Activated CD4-positive, alpha-beta memory T cell treated with anti-CD3 and anti-CD28 coated beads, Interleukin-2, amount 10 ng/mL, durations not matched to agents 7 days and 5 days (primary cell): ENCODE data around the gene ZNF516. TPM values are rescaled to one million over a fixed set of nuclear protein-coding genes. Genes with fewer than 3 reads are reported as not detected.

Experiments
- CTCF ChIA-PET: fragments of 350-600 bp; sonication (Branson Sonifier 250); formaldehyde crosslinking; loops from one replicate; lab custom pipeline; 2021; ENCODE audit warnings: antibody characterized with exemption, inconsistent platforms; lab: Charles Lee
- POLR2A ChIA-PET: fragments of 350-600 bp; sonication (Branson Sonifier 250); formaldehyde crosslinking; loops from one replicate; lab custom pipeline; 2021; ENCODE audit warnings: antibody characterized with exemption; lab: Charles Lee
- DNase-seq: peaks from one replicate; pipeline ENCODE4 v3.0.0-alpha.2; 2020
- H3K27ac Mint-ChIP-seq: one replicate; pipeline ENCODE4 v1.8.0; 2021; ENCODE audit warnings: mild to moderate bottlenecking, mixed read lengths
- H3K27me3 Mint-ChIP-seq: one replicate; pipeline ENCODE4 v1.8.0; 2021; ENCODE audit warnings: mixed read lengths
- H3K36me3 Mint-ChIP-seq: one replicate; pipeline ENCODE4 v1.8.0; 2021; ENCODE audit warnings: low read depth, mixed read lengths
- H3K4me1 Mint-ChIP-seq: one replicate; pipeline ENCODE4 v1.8.0; 2021; ENCODE audit warnings: mixed read lengths
- H3K4me3 Mint-ChIP-seq: one replicate; pipeline ENCODE4 v1.8.0; 2021; ENCODE audit warnings: mild to moderate bottlenecking, mixed read lengths
- H3K9me3 Mint-ChIP-seq: one replicate; pipeline ENCODE4 v1.8.0; 2021; ENCODE audit warnings: mixed read lengths
- total RNA-seq, 2 experiments: library from RNA; stranded (reverse); gene quantifications; one replicate each; pipeline ENCODE4 v1.2.3, GENCODE V29; 2021

ZNF516 gene
- total RNA-seq, 2 experiments from 2014 or later: 3.9 to 5.0 TPM

GRCh38 chr18:76380127-76380729 lies 114.8 kb downstream of the ZNF516 start:
- Mint-ChIP-seq H3K9me3 (no peaks in the 10 kb centered on the region), H3K27ac (no peak overlapping the region), H3K4me3 (no peak overlapping the region), H3K36me3 (peaks cover under 1% of the 10 kb centered on the region), H3K4me1 (peaks cover 22% of the 10 kb centered on the region), H3K27me3 (peaks cover 2% of the 10 kb centered on the region)
- DNase-seq: no peak
- POLR2A ChIA-PET: no interaction called here
- CTCF ChIA-PET: interaction anchor here (0.6 to 1.0 kb wide), 2 partner anchors 11 to 1751 kb away, joined by 3 read pairs; no protein-coding TSS in a partner anchor

GRCh38 chr18:76379226-76380126 lies 115.6 kb downstream of the ZNF516 start:
- DNase-seq: no peak
- H3K36me3 Mint-ChIP-seq: peaks cover 4% of the 10 kb centered on the region
- peaks cover 29% of the 10 kb centered on the region for H3K4me1 Mint-ChIP-seq
- peaks cover 2% of the 10 kb centered on the region for H3K27me3 Mint-ChIP-seq
- CTCF ChIA-PET: no interaction called here
- POLR2A ChIA-PET: no interaction called here
- H3K27ac Mint-ChIP-seq: no peak overlapping the region
- H3K4me3 Mint-ChIP-seq: no peak overlapping the region
- H3K9me3 Mint-ChIP-seq: peaks cover 5% of the 10 kb centered on the region

GRCh38 chr18:76378526-76379215 lies 116.4 kb downstream of the ZNF516 start:
- Mint-ChIP-seq H3K9me3 (peaks cover 6% of the 10 kb centered on the region), H3K36me3 (peaks cover 4% of the 10 kb centered on the region), H3K27me3 (peaks cover 2% of the 10 kb centered on the region), H3K4me1 (peaks cover 38% of the 10 kb centered on the region), H3K4me3 (no peak overlapping the region), H3K27ac (no peak overlapping the region)
- CTCF ChIA-PET: no interaction called here
- POLR2A ChIA-PET: no interaction called here
- DNase-seq: no peak

- CTCF ChIA-PET: interaction anchor here (0.6 kb wide), 1 partner anchor 425 kb away, joined by 3 read pairs; no protein-coding TSS in a partner anchor
- POLR2A ChIA-PET: no interaction called here
- no peak overlapping the region for H3K4me3 Mint-ChIP-seq
- H3K27ac Mint-ChIP-seq: no peak overlapping the region
- H3K36me3 Mint-ChIP-seq: peaks cover 4% of the 10 kb centered on the region
- no peak for DNase-seq
- peaks cover 9% of the 10 kb centered on the region for H3K27me3 Mint-ChIP-seq
- H3K9me3 Mint-ChIP-seq: peaks cover 6% of the 10 kb centered on the region
- peaks cover 44% of the 10 kb centered on the region for H3K4me1 Mint-ChIP-seq
Observed at GRCh38 chr18:76377359-76377756, 117.7 kb downstream of the ZNF516 start.

GRCh38 chr18:76376668-76377358 lies 118.2 kb downstream of the ZNF516 start:
- Mint-ChIP-seq H3K27me3 (peaks cover 9% of the 10 kb centered on the region), H3K27ac (peak overlapping the region; percentile 45), H3K36me3 (peaks cover 4% of the 10 kb centered on the region), H3K9me3 (peaks cover 6% of the 10 kb centered on the region), H3K4me1 (peaks cover 44% of the 10 kb centered on the region), H3K4me3 (no peak overlapping the region)
- ChIA-PET CTCF (interaction anchor here (0.5 to 0.6 kb wide), 2 partner anchors 335 to 425 kb away, joined by 3 read pairs; no protein-coding TSS in a partner anchor), POLR2A (no interaction called here)
- DNase-seq: no peak

GRCh38 chr18:76376225-76376624 lies 118.8 kb downstream of the ZNF516 start:
- Mint-ChIP-seq H3K9me3 (peaks cover 6% of the 10 kb centered on the region), H3K4me1 (peaks cover 44% of the 10 kb centered on the region), H3K36me3 (peaks cover 4% of the 10 kb centered on the region), H3K27me3 (peaks cover 9% of the 10 kb centered on the region), H3K27ac (no peak overlapping the region), H3K4me3 (no peak overlapping the region)
- CTCF ChIA-PET: interaction anchor here (0.6 kb wide), 1 partner anchor 347 kb away, joined by 3 read pairs; no protein-coding TSS in a partner anchor
- DNase-seq: no peak
- POLR2A ChIA-PET: no interaction called here

GRCh38 chr18:76374330-76375281 lies 120.4 kb downstream of the ZNF516 start:
- H3K9me3 Mint-ChIP-seq: peaks cover 6% of the 10 kb centered on the region

GRCh38 chr18:76373297-76373696 lies 121.7 kb downstream of the ZNF516 start:
- Mint-ChIP-seq H3K4me1 (peaks cover 44% of the 10 kb centered on the region), H3K36me3 (peaks cover 4% of the 10 kb centered on the region), H3K27ac (no peak overlapping the region), H3K4me3 (no peak overlapping the region), H3K9me3 (peaks cover 6% of the 10 kb centered on the region), H3K27me3 (peaks cover 17% of the 10 kb centered on the region)
- no peak for DNase-seq
- POLR2A ChIA-PET: no interaction called here
- CTCF ChIA-PET: no interaction called here

More at GRCh38 chr18:76374330-76375281, 120.4 kb downstream of the ZNF516 start:
- Mint-ChIP-seq H3K4me1 (peaks cover 44% of the 10 kb centered on the region), H3K27me3 (peaks cover 9% of the 10 kb centered on the region), H3K27ac (peak overlapping the region; percentile 69), H3K4me3 (peak overlapping the region; percentile 38), H3K36me3 (peaks cover 4% of the 10 kb centered on the region)
- ChIA-PET CTCF (no interaction called here), POLR2A (interaction anchor here (1.2 kb wide), 1 partner anchor 351 kb away, joined by 3 read pairs; no protein-coding TSS in a partner anchor)
- DNase-seq: peak; percentile 45

- Mint-ChIP-seq H3K27me3 (peaks cover 20% of the 10 kb centered on the region), H3K27ac (no peak overlapping the region), H3K4me1 (peaks cover 36% of the 10 kb centered on the region), H3K36me3 (peaks cover 4% of the 10 kb centered on the region), H3K9me3 (peaks cover 6% of the 10 kb centered on the region), H3K4me3 (no peak overlapping the region)
- ChIA-PET CTCF (no interaction called here), POLR2A (no interaction called here)
- no peak for DNase-seq
Observed at GRCh38 chr18:76371301-76372203, 123.5 kb downstream of the ZNF516 start.

GRCh38 chr18:76370686-76371085 lies 124.4 kb downstream of the ZNF516 start:
- peaks cover 4% of the 10 kb centered on the region for H3K36me3 Mint-ChIP-seq
- H3K4me3 Mint-ChIP-seq: no peak overlapping the region
- H3K4me1 Mint-ChIP-seq: peaks cover 29% of the 10 kb centered on the region
- POLR2A ChIA-PET: no interaction called here
- CTCF ChIA-PET: no interaction called here
- no peak for DNase-seq
- no peak overlapping the region for H3K27ac Mint-ChIP-seq
- peaks cover 20% of the 10 kb centered on the region for H3K27me3 Mint-ChIP-seq
- H3K9me3 Mint-ChIP-seq: peaks cover 6% of the 10 kb centered on the region

GRCh38 chr18:76370201-76370600 lies 124.8 kb downstream of the ZNF516 start:
- Mint-ChIP-seq H3K36me3 (peaks cover 3% of the 10 kb centered on the region), H3K4me1 (peaks cover 24% of the 10 kb centered on the region), H3K9me3 (peaks cover 6% of the 10 kb centered on the region), H3K27me3 (peaks cover 20% of the 10 kb centered on the region), H3K4me3 (no peak overlapping the region), H3K27ac (no peak overlapping the region)
- no peak for DNase-seq
- CTCF ChIA-PET: no interaction called here
- POLR2A ChIA-PET: no interaction called here
